Stimulated activated CD8-positive, alpha-beta memory T cell treated with anti-CD3 and anti-CD28 coated beads, Interleukin-4, amount 100 ng/mL, for 4 hours (primary cell): Measurements from ENCODE around the gene PHKA2.
"Not testable (repeated sequence)": the region's sequence is repeated elsewhere in the genome, so short reads cannot be mapped to it uniquely, and the experiment has no call there.

Experiments used
- DNase-seq, 2 donors: peaks; one replicate each; pipeline ENCODE4 v3.0.0-alpha.2; 2020; ENCODE audit warnings: low read depth in 2 of 2, low spot score in 1 of 2

PHKA2 gene

GRCh38 chrX:18980262-18980661 lies 3.7 kb downstream of the PHKA2 start:
- DNase-seq = not testable (repeated sequence)

- DNase-seq = no peak
Measured at GRCh38 chrX:18974993-18975392, 8.9 kb downstream of the PHKA2 start.

GRCh38 chrX:18973527-18974192 lies 10.3 kb downstream of the PHKA2 start:
- no peak for DNase-seq

- no peak for DNase-seq
Measured at GRCh38 chrX:18971506-18971905, 12.4 kb downstream of the PHKA2 start.

GRCh38 chrX:18970465-18970864 lies 13.4 kb downstream of the PHKA2 start:
- DNase-seq = no peak

- no peak for DNase-seq
Measured at GRCh38 chrX:18966624-18967023, 17.3 kb downstream of the PHKA2 start.

- DNase-seq = no peak
Measured at GRCh38 chrX:18964901-18965300, 19.0 kb downstream of the PHKA2 start.

- DNase-seq = no peak
Measured at GRCh38 chrX:18964026-18964425, 19.9 kb downstream of the PHKA2 start.

- DNase-seq = no peak
Measured at GRCh38 chrX:18962329-18962728, 21.6 kb downstream of the PHKA2 start.

GRCh38 chrX:18961686-18962085 lies 22.2 kb downstream of the PHKA2 start:
- DNase-seq = no peak

GRCh38 chrX:18956303-18957032 lies 27.4 kb downstream of the PHKA2 start:
- no peak for DNase-seq

- DNase-seq = no peak
Measured at GRCh38 chrX:18955676-18956075, 28.2 kb downstream of the PHKA2 start.

- no peak for DNase-seq
Measured at GRCh38 chrX:18951032-18951431, 32.9 kb downstream of the PHKA2 start.

- no peak for DNase-seq
Measured at GRCh38 chrX:18949944-18950301, 34.0 kb downstream of the PHKA2 start.

- DNase-seq = no peak
Measured at GRCh38 chrX:18949291-18949943, 34.5 kb downstream of the PHKA2 start.

GRCh38 chrX:18946611-18947010 lies 37.3 kb downstream of the PHKA2 start:
- DNase-seq = no peak

GRCh38 chrX:18946157-18946556 lies 37.8 kb downstream of the PHKA2 start:
- DNase-seq = no peak

- no peak for DNase-seq
Measured at GRCh38 chrX:18945483-18945882, 38.4 kb downstream of the PHKA2 start.

- no peak for DNase-seq
Measured at GRCh38 chrX:18944482-18944881, 39.4 kb downstream of the PHKA2 start.

GRCh38 chrX:18941896-18942295 lies 42.0 kb downstream of the PHKA2 start:
- no peak for DNase-seq

- DNase-seq = no peak
Measured at GRCh38 chrX:18938710-18939109, 45.2 kb downstream of the PHKA2 start.

- DNase-seq = no peak
Measured at GRCh38 chrX:18937173-18937572, 46.7 kb downstream of the PHKA2 start.
